GM19397 (cell line): ENCODE results near the gene PARP16.

Experiments
- ATAC-seq: cut with Tn5 transposase; IDR thresholded peaks from one replicate; pipeline ENCODE4 v1.9.1; 2021; ENCODE audit warnings: mild to moderate bottlenecking, moderate library complexity; ENCODE audit not compliant: unreplicated experiment

PARP16 gene

GRCh38 chr15:65208647-65209046 is 78.0 kb downstream of the PARP16 start:
- ATAC-seq, result no peak
